ENCODE data around the gene IL1RAPL1. TPM values are rescaled to one million over a fixed set of nuclear protein-coding genes. Genes with fewer than 3 reads are reported as not detected.

IL1RAPL1 gene
- polyA plus RNA-seq, 1 of the 3 experiments (the other 2 are of a cell fraction) = 2.8 TPM

- H3K27me3 ChIP-seq (ENCODE audit: insufficient read depth) = no peaks in the 10 kb centered on the region
- H3K9me2 ChIP-seq = no peaks in the 10 kb centered on the region
- POLR2A ChIA-PET = no interaction called here
- H3K9me3 ChIP-seq = no peaks in the 10 kb centered on the region
- no peaks in the 10 kb centered on the region for H3K79me2 ChIP-seq (ENCODE audit: insufficient read depth)
- no peak overlapping the region for H3K27ac ChIP-seq (ENCODE audit: low read depth in 2 of 2, low read length in 1 of 2)
- H3K4me1 ChIP-seq (ENCODE audit: control insufficient read depth in 1 of 2, insufficient read depth in 2 of 2, low read depth in 1 of 2, low read length in 1 of 2) = peaks cover 0 to 3% of the 10 kb centered on the region in 2 experiments; a peak in 1 of 4 replicates
- CTCF ChIA-PET = no interaction called here
- no peak for DNase-seq
- no peak overlapping the region for H3K4me3 ChIP-seq (ENCODE audit: low read depth in 2 of 2, low read length in 1 of 2)
- H3K36me3 ChIP-seq (replicated peaks in 1 of 2; ENCODE audit: control insufficient read depth in 1 of 2, insufficient read depth in 2 of 2, low read length in 1 of 2) = no peaks in the 10 kb centered on the region
- no peak overlapping the region for H3K9ac ChIP-seq
- H2AFZ ChIP-seq (ENCODE audit: low read depth) = no peak overlapping the region
- 29% methylated on average over 3 of the region's 3 CpGs for WGBS (ENCODE audit: low lambda C conversion rate)
- no peak overlapping the region for H3K4me2 ChIP-seq
- no peaks in the 10 kb centered on the region for H3F3A ChIP-seq (replicated peaks; ENCODE audit: insufficient read depth)
- no peaks in the 10 kb centered on the region for H4K20me1 ChIP-seq (ENCODE audit: insufficient read depth)
- TF ChIP-seq MAX (IDR thresholded peaks at IDR 0.05; ENCODE audit: low read depth) (no peak), SMC3 (IDR thresholded peaks at IDR 0.05; ENCODE audit: low read depth, low read length) (no peak), TCF12 (IDR thresholded peaks at IDR 0.05) (no peak), FOXJ3 (CRISPR knock-in tag; IDR thresholded peaks at IDR 0.05) (no peak), FOXM1 (IDR thresholded peaks at IDR 0.05; ENCODE audit: low read depth) (no peak), SIN3A (IDR thresholded peaks at IDR 0.05; ENCODE audit: borderline replicate concordance, low read depth, low read length) (no peak), MXI1 (IDR thresholded peaks at IDR 0.05; ENCODE audit: low read depth, low read length) (no peak), NRF1 (IDR thresholded peaks at IDR 0.05; ENCODE audit: low read depth, low read length) (no peak)
Measured at GRCh38 chrX:29491659-29492058, 904.4 kb downstream of the IL1RAPL1 start.

GRCh38 chrX:29496636-29497180, 909.5 kb downstream of the IL1RAPL1 start:
- H3K27ac ChIP-seq (ENCODE audit: low read depth in 2 of 2, low read length in 1 of 2) = no peak overlapping the region
- H3K4me2 ChIP-seq = no peak overlapping the region
- no peaks in the 10 kb centered on the region for H3K79me2 ChIP-seq (ENCODE audit: insufficient read depth)
- H3K9me3 ChIP-seq = no peaks in the 10 kb centered on the region
- H3K4me1 ChIP-seq (ENCODE audit: control insufficient read depth in 1 of 2, insufficient read depth in 2 of 2, low read depth in 1 of 2, low read length in 1 of 2) = no peaks in the 10 kb centered on the region
- TF ChIP-seq GABPA (IDR thresholded peaks at IDR 0.05; ENCODE audit: low read depth) = no peak
- TF ChIP-seq REST (IDR thresholded peaks at IDR 0.05; ENCODE audit: low read depth, low read length) = no peak
- no peak for TF ChIP-seq ELF1 (IDR thresholded peaks at IDR 0.05)
- TF ChIP-seq TCF12 (IDR thresholded peaks at IDR 0.05) = no peak
- TF ChIP-seq TEAD4 (IDR thresholded peaks at IDR 0.05; ENCODE audit: borderline replicate concordance, insufficient read depth) = no peak
- TF ChIP-seq NFIC (IDR thresholded peaks at IDR 0.05; ENCODE audit: borderline replicate concordance) = no peak
- no peak for TF ChIP-seq CHD2 (IDR thresholded peaks at IDR 0.05; ENCODE audit: low read length, partially characterized antibody)
- no peak for TF ChIP-seq RAD21 (IDR thresholded peaks at IDR 0.05; ENCODE audit: low read length)
- TF ChIP-seq RFX5 (IDR thresholded peaks at IDR 0.05; ENCODE audit: low read length) = no peak
- no peak for TF ChIP-seq FOSL2 (IDR thresholded peaks at IDR 0.05; ENCODE audit: borderline replicate concordance, low read depth)
- DNase-seq = no peak
- H3K9me2 ChIP-seq = no peaks in the 10 kb centered on the region
- no peaks in the 10 kb centered on the region for H3F3A ChIP-seq (replicated peaks; ENCODE audit: insufficient read depth)
- no peaks in the 10 kb centered on the region for H3K27me3 ChIP-seq (ENCODE audit: insufficient read depth)
- no peaks in the 10 kb centered on the region for H4K20me1 ChIP-seq (ENCODE audit: insufficient read depth)
- no peak overlapping the region for H2AFZ ChIP-seq (ENCODE audit: low read depth)
- H3K9ac ChIP-seq = no peak overlapping the region
- H3K36me3 ChIP-seq (replicated peaks in 1 of 2; ENCODE audit: control insufficient read depth in 1 of 2, insufficient read depth in 2 of 2, low read length in 1 of 2) = no peaks in the 10 kb centered on the region
- no peak overlapping the region for H3K4me3 ChIP-seq (ENCODE audit: low read depth in 2 of 2, low read length in 1 of 2)
- WGBS (ENCODE audit: low lambda C conversion rate) = 18% methylated on average over 2 of the region's 2 CpGs
- ChIA-PET CTCF (interaction anchor here (2.0 kb wide), 1 partner anchor 18 kb away, joined by 6 read pairs; no protein-coding TSS in a partner anchor), POLR2A (no interaction called here)

All from SK-N-SH (cell line).